NCI-H2196 (cell line): ENCODE results near the gene MYO7B.

Experiments
- DNase-seq: peaks from one replicate; lab custom pipeline; 2025; ENCODE audit not compliant: unreplicated experiment; lab: John Stamatoyannopoulos, UW

MYO7B gene

GRCh38 chr2:127674241-127675209 is 139.0 kb downstream of the MYO7B start:
- no peak for DNase-seq

GRCh38 chr2:127675331-127676261 is 140.1 kb downstream of the MYO7B start, which contains the start of gene LIMS2:
LIMS2 (minus strand) TSS chr2:127675530; CDS start chr2:127675024, 506 bp downstream.
- DNase-seq, result peak; percentile 17

DNA sequence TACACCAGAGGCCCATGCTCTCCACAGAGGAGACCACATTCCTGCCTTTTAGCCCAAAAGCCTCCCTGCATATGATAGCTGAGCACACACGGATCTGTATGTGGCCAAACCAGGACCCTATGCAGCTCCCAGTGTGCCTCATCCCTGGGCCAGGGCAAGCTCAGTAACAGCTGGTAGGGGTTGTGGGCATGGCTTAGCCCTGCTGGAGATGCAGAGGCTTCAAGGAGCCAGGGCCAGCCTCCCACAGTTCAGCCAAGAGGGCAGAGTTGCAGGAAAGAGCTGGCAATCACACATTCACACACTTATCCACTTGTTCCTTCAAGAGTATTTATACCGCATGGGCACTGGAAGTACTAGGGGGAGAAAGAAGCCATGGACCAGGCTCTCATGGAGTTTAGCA is 141.4 kb downstream of the MYO7B start:
- no peak for DNase-seq

DNA sequence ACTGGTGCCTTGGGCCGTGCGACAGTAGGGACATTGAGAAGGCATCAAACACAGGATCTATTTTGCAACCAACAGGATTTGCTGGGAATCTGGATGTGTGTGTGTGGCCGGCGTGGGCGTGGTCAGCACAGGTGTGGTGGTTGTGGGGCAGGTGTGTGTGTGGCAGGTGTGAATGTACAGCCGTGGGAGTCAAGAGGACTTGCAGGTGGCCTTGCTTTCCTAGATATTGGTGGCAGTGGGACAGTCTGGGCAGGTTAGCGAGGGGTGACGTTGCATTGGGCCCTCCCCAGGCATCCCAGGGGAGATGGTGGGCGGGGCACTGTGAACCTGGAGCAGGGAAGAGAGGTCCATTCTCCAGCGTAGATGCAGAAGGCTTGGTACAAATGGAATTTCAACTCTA is 143.0 kb downstream of the MYO7B start:
- no peak for DNase-seq

DNA sequence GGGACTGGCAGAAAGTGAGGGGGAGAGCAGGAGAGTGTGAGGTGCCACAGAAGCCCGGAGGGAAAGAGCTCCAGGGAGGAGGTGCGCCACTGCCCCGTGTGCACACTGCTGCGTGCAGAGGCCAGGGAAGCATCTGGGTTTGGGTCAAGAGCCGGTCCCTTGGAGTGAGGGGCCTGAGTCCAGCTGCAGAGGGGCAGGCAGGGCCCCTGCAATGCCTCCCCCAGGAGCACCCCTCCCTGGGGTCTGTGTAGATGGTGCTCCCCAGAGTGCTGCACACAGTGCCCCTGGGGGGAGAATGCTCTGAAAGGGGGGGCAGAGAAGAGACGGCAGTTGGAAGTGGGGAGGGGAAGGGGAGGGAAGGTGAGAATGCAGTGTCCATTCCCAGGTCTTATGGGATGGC is 143.5 kb downstream of the MYO7B start:
- no peak for DNase-seq

- DNase-seq, result no peak
Measured at GRCh38 chr2:127679680-127680361, 144.3 kb downstream of the MYO7B start.

DNA sequence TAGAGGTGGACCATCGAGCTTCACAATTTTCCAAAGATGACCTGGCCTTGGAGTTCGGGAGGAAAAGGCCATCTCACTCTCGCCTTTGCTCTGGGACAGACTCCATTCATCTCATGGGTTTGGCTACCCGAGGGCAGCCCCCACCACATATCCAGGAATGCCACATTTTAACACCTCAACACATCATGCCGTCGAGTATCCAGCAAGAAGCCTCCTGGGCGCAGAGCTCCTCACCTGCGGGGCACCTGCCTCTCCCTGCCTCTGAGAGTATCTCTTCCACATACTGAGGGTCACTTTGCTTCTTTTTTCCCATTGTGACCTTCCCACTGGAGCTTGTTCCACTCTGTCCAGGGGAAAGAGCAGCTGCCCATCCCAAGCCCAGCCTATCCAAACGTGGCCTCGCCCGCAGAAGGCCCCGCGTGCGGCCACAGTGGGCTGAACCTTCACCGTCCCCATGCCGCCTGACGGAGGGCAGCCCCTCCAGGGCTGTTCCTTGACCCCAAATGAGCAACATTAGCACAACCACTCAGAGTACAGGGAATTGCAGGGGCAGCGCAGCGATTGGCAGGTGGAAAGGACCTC is 145.3 kb downstream of the MYO7B start:
- no peak for DNase-seq

DNA sequence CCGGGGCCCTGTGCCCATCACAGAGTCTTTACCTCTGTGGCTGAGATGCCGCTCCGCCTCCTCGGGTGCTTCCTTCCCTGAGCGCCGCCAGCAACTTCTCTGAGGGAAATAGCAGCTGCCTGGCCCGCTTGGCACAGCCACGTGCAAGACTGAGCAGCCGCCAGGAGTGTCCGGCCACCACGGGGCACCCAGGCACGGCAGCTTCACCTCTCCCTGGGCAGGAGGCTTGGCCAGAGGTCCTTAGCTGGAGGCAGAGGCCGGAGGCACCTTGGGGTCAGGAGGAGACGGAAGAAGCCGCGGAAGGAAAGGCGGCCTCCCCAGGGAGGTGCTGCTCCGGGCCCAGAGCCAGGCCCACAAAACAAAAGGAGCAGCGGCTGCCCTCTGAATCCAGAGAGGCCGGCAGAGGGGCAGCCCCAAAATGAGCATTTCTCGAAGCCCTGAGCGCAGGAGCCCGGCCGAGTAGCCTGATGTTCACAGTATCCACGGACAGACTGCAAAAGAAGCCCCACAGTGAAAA is 145.9 kb downstream of the MYO7B start:
- no peak for DNase-seq

- no peak for DNase-seq
Measured at GRCh38 chr2:127681976-127682857, 146.7 kb downstream of the MYO7B start.

DNA sequence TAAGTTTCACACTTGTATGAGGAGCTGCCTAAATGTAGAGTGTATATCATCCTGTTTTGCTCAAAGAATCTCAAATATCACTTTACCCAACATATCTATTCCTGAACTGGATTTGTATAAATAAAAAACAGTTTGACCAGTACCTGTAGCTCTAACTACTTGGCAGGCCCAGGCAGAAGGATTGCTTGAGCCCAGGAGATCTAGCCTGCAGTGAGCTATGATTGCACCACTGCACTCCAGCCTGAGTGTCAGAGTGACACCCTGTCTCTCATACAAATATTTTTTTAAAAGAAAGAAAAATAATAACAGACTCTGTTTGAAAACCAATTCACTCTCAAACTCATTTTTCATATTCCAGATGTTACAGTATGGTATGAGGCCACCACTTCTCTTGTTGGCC is 147.6 kb downstream of the MYO7B start:
- DNase-seq, result no peak

- no peak for DNase-seq
Measured at GRCh38 chr2:127683757-127684156, 148.3 kb downstream of the MYO7B start.

GRCh38 chr2:127685410-127686080 is 150.1 kb downstream of the MYO7B start:
- DNase-seq, result no peak
